HEK293 (cell line): ENCODE data around the gene THEM4.
A peak's percentile ranks its signal among the peaks of the same experiment; 100 is the strongest.
"Not testable (repeated sequence)": the region's sequence is repeated elsewhere in the genome, so short reads cannot be mapped to it uniquely, and the experiment has no call there.

Experiments
- CTCF ChIA-PET: fragments of 350-600 bp; formaldehyde crosslinking; extraction: SDS; loops from one replicate; lab custom pipeline; 2021; ENCODE audit warnings: antibody characterized with exemption; lab: Yijun Ruan, JAX
- POLR2A ChIA-PET: fragments of 300-600 bp; formaldehyde crosslinking; extraction: SDS; loops from one replicate; lab custom pipeline; 2020; ENCODE audit warnings: antibody characterized with exemption, inconsistent platforms; lab: Yijun Ruan, JAX
- H3K27ac ChIP-seq: fragments of 200-500 bp; sonication (Bioruptor generic); 2 replicates; pipeline ENCODE4 v1.5.1; 2014; ENCODE audit warnings: low read depth, low read length, control low read depth, inconsistent platforms; ENCODE audit errors: extremely low read depth
- H3K36me3 ChIP-seq, 2 experiments: fragments of 200-500 bp in 1 of 2; sonication (Bioruptor generic) in 1 of 2; 1 replicate in 1 of 2; 2 replicates in 1 of 2; pipeline ENCODE4 v1.5.1; 2014 to 2017; ENCODE audit warnings: inconsistent platforms in 2 of 2, low read length in 2 of 2; ENCODE audit not compliant: control insufficient read depth in 2 of 2, insufficient read depth in 1 of 2
- H3K4me1 ChIP-seq: fragments of 200-500 bp; sonication (Bioruptor generic); 2 replicates; pipeline ENCODE4 v1.5.1; 2014; ENCODE audit warnings: mild to moderate bottlenecking, low read length, inconsistent platforms; ENCODE audit not compliant: control insufficient read depth, insufficient read depth
- H3K4me3 ChIP-seq: 2 replicates; pipeline ENCODE4 v1.5.1; 2011; ENCODE audit warnings: low read depth, mild to moderate bottlenecking, control low read depth, low read length, moderate library complexity
- H3K9me3 ChIP-seq: fragments of 200-500 bp; sonication (Bioruptor generic); 2 replicates; pipeline ENCODE4 v1.5.1; 2014; ENCODE audit warnings: low read depth, low read length, inconsistent platforms; ENCODE audit not compliant: control insufficient read depth, insufficient read depth
- GLI4 ChIP-seq: fragments of 450-650 bp; formaldehyde crosslinking; IDR thresholded peaks from 2 replicates; pipeline ENCODE4 v1.5.1; 2016; ENCODE audit warnings: missing biosample characterization, missing genetic modification characterization
- ZBTB8A ChIP-seq: fragments of 450-650 bp; formaldehyde crosslinking; IDR thresholded peaks from 2 replicates; pipeline ENCODE4 v1.5.1; 2016; ENCODE audit warnings: missing biosample characterization, missing genetic modification characterization
- ZNF394 ChIP-seq: fragments of 450-650 bp; formaldehyde crosslinking; IDR thresholded peaks from 2 replicates; pipeline ENCODE4 v1.5.1; 2016; ENCODE audit warnings: missing biosample characterization, missing genetic modification characterization, mild to moderate bottlenecking, moderate library complexity, borderline replicate concordance
- ZNF404 ChIP-seq: fragments of 450-650 bp; formaldehyde crosslinking; IDR thresholded peaks from 2 replicates; pipeline ENCODE4 v1.5.1; 2017; ENCODE audit warnings: missing biosample characterization, missing genetic modification characterization
- ZNF426 ChIP-seq: fragments of 450-650 bp; formaldehyde crosslinking; IDR thresholded peaks from 2 replicates; pipeline ENCODE4 v1.5.1; 2017; ENCODE audit warnings: missing biosample characterization, missing genetic modification characterization, mild to moderate bottlenecking, inconsistent platforms, moderate library complexity
- ZNF433 ChIP-seq: fragments of 450-650 bp; formaldehyde crosslinking; IDR thresholded peaks from 2 replicates; pipeline ENCODE4 v1.5.1; 2016; ENCODE audit warnings: missing biosample characterization, missing genetic modification characterization, low read depth
- ZNF510 ChIP-seq: fragments of 450-650 bp; formaldehyde crosslinking; IDR thresholded peaks from 2 replicates; pipeline ENCODE4 v1.5.1; 2018; ENCODE audit warnings: mild to moderate bottlenecking, missing genetic modification characterization, missing biosample characterization; ENCODE audit not compliant: insufficient replicate concordance
- ZNF555 ChIP-seq: fragments of 450-650 bp; formaldehyde crosslinking; conservative IDR thresholded peaks from 2 replicates; pipeline ENCODE4 v1.5.1; 2017; ENCODE audit warnings: missing biosample characterization, mild to moderate bottlenecking, missing genetic modification characterization, inconsistent platforms
- ZNF560 ChIP-seq: fragments of 450-650 bp; formaldehyde crosslinking; IDR thresholded peaks from 2 replicates; pipeline ENCODE4 v1.5.1; 2017; ENCODE audit warnings: missing biosample characterization, missing genetic modification characterization, borderline replicate concordance
- ZNF623 ChIP-seq: fragments of 450-650 bp; formaldehyde crosslinking; IDR thresholded peaks from 2 replicates; pipeline ENCODE4 v1.5.1; 2016; ENCODE audit warnings: missing biosample characterization, missing genetic modification characterization
- TF ChIP-seq, protein P1 (sequence below): fragments of 450-650 bp; formaldehyde crosslinking; conservative IDR thresholded peaks from 2 replicates; pipeline ENCODE4 v1.5.1; 2016; ENCODE audit warnings: low read depth, missing biosample characterization, missing genetic modification characterization
- TF ChIP-seq, protein P2 (sequence below): fragments of 450-650 bp; formaldehyde crosslinking; conservative IDR thresholded peaks from 2 replicates; pipeline ENCODE4 v1.5.1; 2016; ENCODE audit warnings: low read depth, missing biosample characterization, missing genetic modification characterization

The THEM4 gene

DNA sequence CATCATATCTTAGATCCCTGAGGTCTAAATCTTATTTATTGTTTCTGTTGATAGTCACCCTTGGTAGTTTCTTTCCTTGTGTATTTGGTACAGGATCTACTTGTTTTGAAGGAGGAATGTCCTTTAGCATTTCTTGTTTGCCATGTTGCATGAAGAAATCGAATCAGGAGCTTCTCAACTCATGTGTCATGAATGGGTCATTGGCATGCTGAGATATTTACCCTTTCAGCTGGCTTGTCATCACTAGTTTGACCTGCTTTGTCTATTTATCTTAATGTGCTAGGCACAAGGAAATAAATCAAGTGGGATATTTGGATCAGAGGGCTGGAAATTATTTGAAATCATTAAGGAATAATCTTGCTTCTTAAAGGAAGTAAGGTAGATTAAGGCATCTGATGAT is 23.8 kb downstream of the THEM4 start (continued):
- TF ChIP-seq GLI4 (tag by site-specific recombination) = no peak

DNA sequence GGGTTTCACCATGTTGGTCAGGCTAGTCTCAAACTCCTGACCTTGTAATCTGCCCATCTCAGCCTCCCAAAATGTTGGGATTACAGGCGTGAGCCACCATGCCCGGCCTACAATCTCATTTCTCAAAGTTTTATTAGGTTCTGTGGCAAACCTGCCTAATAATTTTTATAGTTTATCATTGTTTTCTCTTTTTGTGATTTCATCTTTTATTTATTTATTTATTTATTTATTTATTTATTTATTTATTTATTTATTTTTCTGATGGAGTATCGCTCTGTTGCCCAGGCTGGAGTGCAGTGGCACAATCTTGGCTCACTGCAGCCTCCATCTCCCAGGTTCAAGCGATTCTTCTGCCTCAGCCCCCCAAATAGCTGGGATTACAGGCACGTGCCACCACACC is 24.4 kb downstream of the THEM4 start:
- POLR2A ChIA-PET = not testable (repeated sequence)

DNA sequence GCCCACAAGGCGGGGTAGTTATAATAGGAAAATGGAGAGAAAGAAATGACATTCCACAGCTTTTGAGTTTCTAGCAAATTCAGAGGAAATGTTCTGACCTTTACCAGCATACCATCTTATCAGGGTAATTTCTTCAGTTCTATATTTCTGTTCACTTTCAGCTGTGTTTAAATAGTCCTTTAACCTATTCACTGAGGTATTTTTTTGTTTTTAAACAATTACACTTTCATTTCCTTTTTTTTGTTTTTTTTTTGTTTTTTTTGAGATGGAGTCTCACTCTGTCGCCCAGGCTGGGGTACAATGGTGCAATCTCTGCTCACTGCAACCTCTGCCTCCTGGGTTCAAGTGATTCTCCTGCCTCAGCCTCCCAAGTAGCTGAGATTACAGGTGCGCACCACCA is 24.9 kb downstream of the THEM4 start:
- CTCF ChIA-PET = interaction anchor here (0.7 to 8.2 kb wide), 5 partner anchors 49 to 145 kb away, joined by 3 to 67 read pairs (median 4); no protein-coding TSS in a partner anchor
- peaks cover 15 to 39% of the 10 kb centered on the region in 2 experiments for H3K36me3 ChIP-seq
- H3K27ac ChIP-seq, H3K4me1 ChIP-seq, H3K4me3 ChIP-seq, H3K9me3 ChIP-seq, POLR2A ChIA-PET: not testable (repeated sequence)

More for the DNA sequence above, 24.4 kb downstream of the THEM4 start:
- peaks cover 15 to 41% of the 10 kb centered on the region in 2 experiments for H3K36me3 ChIP-seq
- H3K9me3 ChIP-seq, H3K4me3 ChIP-seq, H3K4me1 ChIP-seq, H3K27ac ChIP-seq: not testable (repeated sequence)
- peak; percentile 51 for TF ChIP-seq ZNF426 (tag by site-specific recombination)
- TF ChIP-seq ZNF394 (tag by site-specific recombination) = peak; percentile 66; the same call in 1 of the 2 replicates
- TF ChIP-seq, protein P1, sequence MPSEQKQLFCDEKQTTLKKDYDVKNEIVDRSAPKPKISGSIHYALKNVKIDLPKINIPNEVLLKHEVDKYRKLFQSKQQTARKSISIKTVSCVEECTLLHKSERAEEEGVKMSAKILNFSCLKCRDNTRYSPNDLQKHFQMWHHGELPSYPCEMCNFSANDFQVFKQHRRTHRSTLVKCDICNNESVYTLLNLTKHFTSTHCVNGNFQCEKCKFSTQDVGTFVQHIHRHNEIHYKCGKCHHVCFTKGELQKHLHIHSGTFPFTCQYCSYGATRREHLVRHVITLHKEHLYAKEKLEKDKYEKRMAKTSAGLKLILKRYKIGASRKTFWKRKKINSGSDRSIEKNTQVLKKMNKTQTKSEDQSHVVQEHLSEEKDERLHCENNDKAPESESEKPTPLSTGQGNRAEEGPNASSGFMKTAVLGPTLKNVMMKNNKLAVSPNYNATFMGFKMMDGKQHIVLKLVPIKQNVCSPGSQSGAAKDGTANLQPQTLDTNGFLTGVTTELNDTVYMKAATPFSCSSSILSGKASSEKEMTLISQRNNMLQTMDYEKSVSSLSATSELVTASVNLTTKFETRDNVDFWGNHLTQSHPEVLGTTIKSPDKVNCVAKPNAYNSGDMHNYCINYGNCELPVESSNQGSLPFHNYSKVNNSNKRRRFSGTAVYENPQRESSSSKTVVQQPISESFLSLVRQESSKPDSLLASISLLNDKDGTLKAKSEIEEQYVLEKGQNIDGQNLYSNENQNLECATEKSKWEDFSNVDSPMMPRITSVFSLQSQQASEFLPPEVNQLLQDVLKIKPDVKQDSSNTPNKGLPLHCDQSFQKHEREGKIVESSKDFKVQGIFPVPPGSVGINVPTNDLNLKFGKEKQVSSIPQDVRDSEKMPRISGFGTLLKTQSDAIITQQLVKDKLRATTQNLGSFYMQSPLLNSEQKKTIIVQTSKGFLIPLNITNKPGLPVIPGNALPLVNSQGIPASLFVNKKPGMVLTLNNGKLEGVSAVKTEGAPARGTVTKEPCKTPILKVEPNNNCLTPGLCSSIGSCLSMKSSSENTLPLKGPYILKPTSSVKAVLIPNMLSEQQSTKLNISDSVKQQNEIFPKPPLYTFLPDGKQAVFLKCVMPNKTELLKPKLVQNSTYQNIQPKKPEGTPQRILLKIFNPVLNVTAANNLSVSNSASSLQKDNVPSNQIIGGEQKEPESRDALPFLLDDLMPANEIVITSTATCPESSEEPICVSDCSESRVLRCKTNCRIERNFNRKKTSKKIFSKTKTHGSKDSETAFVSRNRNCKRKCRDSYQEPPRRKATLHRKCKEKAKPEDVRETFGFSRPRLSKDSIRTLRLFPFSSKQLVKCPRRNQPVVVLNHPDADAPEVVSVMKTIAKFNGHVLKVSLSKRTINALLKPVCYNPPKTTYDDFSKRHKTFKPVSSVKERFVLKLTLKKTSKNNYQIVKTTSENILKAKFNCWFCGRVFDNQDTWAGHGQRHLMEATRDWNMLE = peak; percentile 66
- 0 out of 2 replicates have a peak, but pooled peaks have one; percentile 36 for TF ChIP-seq ZNF560 (tag by site-specific recombination)
- peak; percentile 19; the same call in 1 of the 2 replicates for TF ChIP-seq ZNF433
- TF ChIP-seq, protein P2, sequence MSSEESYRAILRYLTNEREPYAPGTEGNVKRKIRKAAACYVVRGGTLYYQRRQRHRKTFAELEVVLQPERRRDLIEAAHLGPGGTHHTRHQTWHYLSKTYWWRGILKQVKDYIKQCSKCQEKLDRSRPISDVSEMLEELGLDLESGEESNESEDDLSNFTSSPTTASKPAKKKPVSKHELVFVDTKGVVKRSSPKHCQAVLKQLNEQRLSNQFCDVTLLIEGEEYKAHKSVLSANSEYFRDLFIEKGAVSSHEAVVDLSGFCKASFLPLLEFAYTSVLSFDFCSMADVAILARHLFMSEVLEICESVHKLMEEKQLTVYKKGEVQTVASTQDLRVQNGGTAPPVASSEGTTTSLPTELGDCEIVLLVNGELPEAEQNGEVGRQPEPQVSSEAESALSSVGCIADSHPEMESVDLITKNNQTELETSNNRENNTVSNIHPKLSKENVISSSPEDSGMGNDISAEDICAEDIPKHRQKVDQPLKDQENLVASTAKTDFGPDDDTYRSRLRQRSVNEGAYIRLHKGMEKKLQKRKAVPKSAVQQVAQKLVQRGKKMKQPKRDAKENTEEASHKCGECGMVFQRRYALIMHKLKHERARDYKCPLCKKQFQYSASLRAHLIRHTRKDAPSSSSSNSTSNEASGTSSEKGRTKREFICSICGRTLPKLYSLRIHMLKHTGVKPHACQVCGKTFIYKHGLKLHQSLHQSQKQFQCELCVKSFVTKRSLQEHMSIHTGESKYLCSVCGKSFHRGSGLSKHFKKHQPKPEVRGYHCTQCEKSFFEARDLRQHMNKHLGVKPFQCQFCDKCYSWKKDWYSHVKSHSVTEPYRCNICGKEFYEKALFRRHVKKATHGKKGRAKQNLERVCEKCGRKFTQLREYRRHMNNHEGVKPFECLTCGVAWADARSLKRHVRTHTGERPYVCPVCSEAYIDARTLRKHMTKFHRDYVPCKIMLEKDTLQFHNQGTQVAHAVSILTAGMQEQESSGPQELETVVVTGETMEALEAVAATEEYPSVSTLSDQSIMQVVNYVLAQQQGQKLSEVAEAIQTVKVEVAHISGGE (tag by site-specific recombination) = peak; percentile 38; the same call in 1 of the 2 replicates
- peak; percentile 32; the same call in 1 of the 2 replicates for TF ChIP-seq ZNF555
- TF ChIP-seq ZNF404 (tag by site-specific recombination) = 0 out of 2 replicates have a peak, but pooled peaks have one; percentile 21
- peak; percentile 44; the same call in 1 of the 2 replicates for TF ChIP-seq ZNF623 (tag by site-specific recombination)
- 0 out of 2 replicates have a peak, but pooled peaks have one; percentile 21 for TF ChIP-seq ZBTB8A
- TF ChIP-seq ZNF510 (tag by site-specific recombination) = peak; percentile 10
- CTCF ChIA-PET = interaction anchor here (0.7 to 8.2 kb wide), 2 partner anchors 117 to 145 kb away, joined by 4 to 67 read pairs; no protein-coding TSS in a partner anchor
